ENCODE results near the gene EPHA6. TPM values are rescaled to one million over a fixed set of nuclear protein-coding genes. Genes with fewer than 3 reads are reported as not detected.
"Not testable (repeated sequence)": the region's sequence is repeated elsewhere in the genome, so short reads cannot be mapped to it uniquely, and the experiment has no call there.

The EPHA6 gene
- total RNA-seq, 1 experiment from 2014 or later, result 3.6 TPM

GRCh38 chr3:97264180-97264579 is 449.8 kb downstream of the EPHA6 start:
- no peaks in the 10 kb centered on the region for H3K36me3 ChIP-seq (ENCODE audit: low read depth, low read length)
- TF ChIP-seq EZH2 (IDR thresholded peaks at IDR 0.05; ENCODE audit: low read length, unreplicated experiment) (no peak), EZH2phosphoT487 (IDR thresholded peaks at IDR 0.05; ENCODE audit: borderline replicate concordance, low read length) (no peak)
- TF ChIP-seq, protein P1, sequence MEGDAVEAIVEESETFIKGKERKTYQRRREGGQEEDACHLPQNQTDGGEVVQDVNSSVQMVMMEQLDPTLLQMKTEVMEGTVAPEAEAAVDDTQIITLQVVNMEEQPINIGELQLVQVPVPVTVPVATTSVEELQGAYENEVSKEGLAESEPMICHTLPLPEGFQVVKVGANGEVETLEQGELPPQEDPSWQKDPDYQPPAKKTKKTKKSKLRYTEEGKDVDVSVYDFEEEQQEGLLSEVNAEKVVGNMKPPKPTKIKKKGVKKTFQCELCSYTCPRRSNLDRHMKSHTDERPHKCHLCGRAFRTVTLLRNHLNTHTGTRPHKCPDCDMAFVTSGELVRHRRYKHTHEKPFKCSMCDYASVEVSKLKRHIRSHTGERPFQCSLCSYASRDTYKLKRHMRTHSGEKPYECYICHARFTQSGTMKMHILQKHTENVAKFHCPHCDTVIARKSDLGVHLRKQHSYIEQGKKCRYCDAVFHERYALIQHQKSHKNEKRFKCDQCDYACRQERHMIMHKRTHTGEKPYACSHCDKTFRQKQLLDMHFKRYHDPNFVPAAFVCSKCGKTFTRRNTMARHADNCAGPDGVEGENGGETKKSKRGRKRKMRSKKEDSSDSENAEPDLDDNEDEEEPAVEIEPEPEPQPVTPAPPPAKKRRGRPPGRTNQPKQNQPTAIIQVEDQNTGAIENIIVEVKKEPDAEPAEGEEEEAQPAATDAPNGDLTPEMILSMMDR (conservative IDR thresholded peaks at IDR 0.05; ENCODE audit: low read depth, low read length), result no peak
- no peak overlapping the region for H3K9ac ChIP-seq (ENCODE audit: low read length)
- DNase-seq, result no peak
- intact Hi-C loops (cut with micrococcal nuclease), result no loop called here
- no peak overlapping the region for H3K4me3 ChIP-seq (ENCODE audit: low read length)
- no peak overlapping the region for H3K27ac ChIP-seq (ENCODE audit: low read length)
- no TSS peak for BruUV-seq (replicated peaks)
- no peaks in the 10 kb centered on the region for H4K20me1 ChIP-seq (ENCODE audit: low read length)
- H3K4me1 ChIP-seq (ENCODE audit: insufficient read depth, low read length), result no peaks in the 10 kb centered on the region
- ChIA-PET POLR2A (ENCODE audit: unreplicated experiment) (no interaction called here), CTCF (no interaction called here)
- H3K4me2 ChIP-seq (ENCODE audit: low read length), result no peak overlapping the region
- no peak for ATAC-seq
- H3K9me3 ChIP-seq (ENCODE audit: low read length), result no peaks in the 10 kb centered on the region
- no peaks in the 10 kb centered on the region for H3K27me3 ChIP-seq (ENCODE audit: low read length)
- H3K9me2 ChIP-seq (replicated peaks; ENCODE audit: low read length), result no peaks in the 10 kb centered on the region
- H2AFZ ChIP-seq (ENCODE audit: low read length), result no peak overlapping the region
- H3F3A ChIP-seq (ENCODE audit: low read length, unreplicated experiment), result no peaks in the 10 kb centered on the region
- no peaks in the 10 kb centered on the region for H3K79me2 ChIP-seq (ENCODE audit: low read length)

DNA sequence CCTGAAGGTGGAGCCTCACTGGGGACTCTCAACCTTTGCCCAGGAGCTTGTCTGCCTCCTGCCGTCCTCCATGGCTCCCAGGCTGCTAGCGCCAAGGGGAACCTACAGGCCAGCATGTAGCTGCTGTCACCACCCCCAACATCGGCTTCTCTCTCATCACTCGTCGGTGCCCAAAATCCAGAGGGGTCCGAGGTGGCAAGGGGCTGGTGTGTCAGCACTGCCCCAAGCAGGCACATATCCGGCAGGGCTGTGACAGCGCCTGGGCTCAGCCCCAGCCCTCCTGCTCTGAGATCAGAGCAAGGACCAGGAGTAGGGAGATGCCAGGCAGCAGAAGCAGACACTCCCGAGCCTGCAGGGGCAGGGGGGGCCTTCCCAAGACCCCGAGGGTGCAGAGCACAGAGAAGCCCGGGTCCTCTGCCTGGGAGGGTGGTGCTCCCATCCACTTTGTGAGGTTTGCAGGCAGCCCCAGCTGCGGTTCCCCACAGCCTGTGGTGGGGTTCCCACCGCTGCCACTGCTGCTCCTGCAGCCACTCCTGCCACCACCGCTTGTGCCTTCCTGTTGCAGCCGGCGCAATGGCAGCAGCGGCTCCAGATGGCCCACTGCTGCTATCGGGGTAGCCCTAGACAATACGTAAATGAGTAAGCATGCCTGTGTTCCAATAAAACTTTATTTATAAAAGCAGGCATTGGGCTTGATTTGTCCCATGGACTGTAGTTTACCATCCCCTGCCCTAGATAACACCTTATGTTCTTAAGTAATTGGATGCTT is 451.0 kb downstream of the EPHA6 start:
- no peaks in the 10 kb centered on the region for H4K20me1 ChIP-seq (ENCODE audit: low read length)
- intact Hi-C loops (cut with micrococcal nuclease), result no loop called here
- no TSS peak for BruUV-seq (replicated peaks)
- no peak for ATAC-seq
- H3F3A ChIP-seq (ENCODE audit: low read length, unreplicated experiment), result no peaks in the 10 kb centered on the region
- no peaks in the 10 kb centered on the region for H3K9me2 ChIP-seq (replicated peaks; ENCODE audit: low read length)
- H3K27me3 ChIP-seq (ENCODE audit: low read length), result no peaks in the 10 kb centered on the region
- no peaks in the 10 kb centered on the region for H3K36me3 ChIP-seq (ENCODE audit: low read depth, low read length)
- ChIA-PET CTCF (no interaction called here), POLR2A (ENCODE audit: unreplicated experiment) (no interaction called here)
- no peak overlapping the region for H3K27ac ChIP-seq (ENCODE audit: low read length)
- no peak for TF ChIP-seq EZH2phosphoT487 (IDR thresholded peaks at IDR 0.05; ENCODE audit: borderline replicate concordance, low read length)
- TF ChIP-seq, protein P1 (conservative IDR thresholded peaks at IDR 0.05; ENCODE audit: low read depth, low read length), result no peak
- no peak for TF ChIP-seq EZH2 (IDR thresholded peaks at IDR 0.05; ENCODE audit: low read length, unreplicated experiment)
- no peak overlapping the region for H3K4me2 ChIP-seq (ENCODE audit: low read length)
- no peak overlapping the region for H3K4me3 ChIP-seq (ENCODE audit: low read length)
- H3K4me1 ChIP-seq (ENCODE audit: insufficient read depth, low read length), result no peaks in the 10 kb centered on the region
- no peaks in the 10 kb centered on the region for H3K79me2 ChIP-seq (ENCODE audit: low read length)
- no peak overlapping the region for H3K9ac ChIP-seq (ENCODE audit: low read length)
- no peak overlapping the region for H2AFZ ChIP-seq (ENCODE audit: low read length)
- H3K9me3 ChIP-seq (ENCODE audit: low read length), result no peaks in the 10 kb centered on the region
- no peak for DNase-seq

- ATAC-seq, result no peak
- intact Hi-C loops (cut with micrococcal nuclease), result no loop called here
- POLR2A ChIA-PET (ENCODE audit: unreplicated experiment), result no interaction called here
These were observed 454.8 kb downstream of the EPHA6 start for GRCh38 chr3:97269202-97269601.

DNA sequence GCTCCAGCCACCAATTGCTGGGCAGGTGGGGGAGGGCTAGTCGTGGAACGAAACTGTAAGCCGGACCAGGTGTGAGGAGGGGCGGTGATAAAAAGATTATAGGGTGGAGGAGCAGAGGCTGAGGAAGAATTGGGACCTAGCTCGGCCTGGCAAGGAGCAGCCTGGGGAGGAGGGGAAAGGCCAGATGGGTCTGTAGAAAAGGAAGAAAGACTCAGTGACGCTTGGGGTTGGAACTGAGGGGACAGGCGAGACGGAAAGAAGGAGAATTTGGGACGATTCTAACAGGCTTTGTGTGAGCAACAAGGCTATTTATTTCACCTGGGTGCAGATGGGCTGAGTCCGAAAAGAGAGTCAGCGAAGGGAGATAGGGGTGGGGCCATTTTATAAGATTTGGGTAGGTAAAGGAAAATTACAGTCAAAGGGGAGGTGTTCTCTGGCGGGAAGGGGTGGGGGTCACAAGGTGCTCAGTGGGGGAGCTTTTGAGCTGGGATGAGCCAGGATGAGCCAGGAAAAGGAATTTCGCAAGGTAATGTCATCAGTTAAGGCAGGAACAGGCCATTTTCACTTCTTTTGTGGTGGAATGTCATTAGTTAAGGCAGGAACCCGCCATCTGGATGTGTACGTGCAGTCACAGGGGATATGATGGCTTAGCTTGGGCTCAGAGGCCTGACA is 462.6 kb downstream of the EPHA6 start:
- H3K27me3 ChIP-seq (ENCODE audit: low read length); H3K36me3 ChIP-seq (ENCODE audit: low read depth, low read length); ATAC-seq; H3K9ac ChIP-seq (ENCODE audit: low read length); H3K9me2 ChIP-seq (replicated peaks; ENCODE audit: low read length); H3K79me2 ChIP-seq (ENCODE audit: low read length); CTCF ChIA-PET; H3K4me1 ChIP-seq (ENCODE audit: insufficient read depth, low read length); POLR2A ChIA-PET (ENCODE audit: unreplicated experiment); H3K4me2 ChIP-seq (ENCODE audit: low read length); H3K27ac ChIP-seq (ENCODE audit: low read length); H3K9me3 ChIP-seq (ENCODE audit: low read length); H4K20me1 ChIP-seq (ENCODE audit: low read length); H2AFZ ChIP-seq (ENCODE audit: low read length); intact Hi-C loops (cut with micrococcal nuclease); H3K4me3 ChIP-seq (ENCODE audit: low read length); H3F3A ChIP-seq (ENCODE audit: low read length, unreplicated experiment); BruUV-seq (replicated peaks); DNase-seq: not testable (repeated sequence)

More at GRCh38 chr3:97269202-97269601, 454.8 kb downstream of the EPHA6 start:
- no peaks in the 10 kb centered on the region for H3K36me3 ChIP-seq (ENCODE audit: low read depth, low read length)
- TF ChIP-seq, protein P1 (conservative IDR thresholded peaks at IDR 0.05; ENCODE audit: low read depth, low read length), result no peak
- no peak for TF ChIP-seq EZH2phosphoT487 (IDR thresholded peaks at IDR 0.05; ENCODE audit: borderline replicate concordance, low read length)
- no peak for TF ChIP-seq EZH2 (IDR thresholded peaks at IDR 0.05; ENCODE audit: low read length, unreplicated experiment)
- H3F3A ChIP-seq (ENCODE audit: low read length, unreplicated experiment), result no peaks in the 10 kb centered on the region
- H3K27ac ChIP-seq (ENCODE audit: low read length), result no peak overlapping the region
- no TSS peak for BruUV-seq (replicated peaks)
- CTCF ChIA-PET, result no interaction called here
- H3K4me1 ChIP-seq (ENCODE audit: insufficient read depth, low read length), result no peaks in the 10 kb centered on the region
- no peaks in the 10 kb centered on the region for H3K79me2 ChIP-seq (ENCODE audit: low read length)
- no peaks in the 10 kb centered on the region for H3K27me3 ChIP-seq (ENCODE audit: low read length)
- no peak overlapping the region for H2AFZ ChIP-seq (ENCODE audit: low read length)
- H3K4me3 ChIP-seq (ENCODE audit: low read length), result no peak overlapping the region
- no peaks in the 10 kb centered on the region for H3K9me2 ChIP-seq (replicated peaks; ENCODE audit: low read length)
- no peaks in the 10 kb centered on the region for H4K20me1 ChIP-seq (ENCODE audit: low read length)
- no peak overlapping the region for H3K9ac ChIP-seq (ENCODE audit: low read length)
- H3K4me2 ChIP-seq (ENCODE audit: low read length), result no peak overlapping the region
- no peak for DNase-seq
- H3K9me3 ChIP-seq (ENCODE audit: low read length), result no peaks in the 10 kb centered on the region
